ENCODE data around the gene DHX57.

DHX57 gene

GRCh38 chr2:38754049-38754448, 121.7 kb downstream of the DHX57 start:
- TF ChIP-seq ZBTB7A (IDR thresholded peaks at IDR 0.05; ENCODE audit: low read depth), result no peak
- TF ChIP-seq REST (IDR thresholded peaks at IDR 0.05; ENCODE audit: low read depth), result no peak
- no peak for TF ChIP-seq TCF12 (IDR thresholded peaks at IDR 0.05; ENCODE audit: low read depth)
- TF ChIP-seq, protein P1, sequence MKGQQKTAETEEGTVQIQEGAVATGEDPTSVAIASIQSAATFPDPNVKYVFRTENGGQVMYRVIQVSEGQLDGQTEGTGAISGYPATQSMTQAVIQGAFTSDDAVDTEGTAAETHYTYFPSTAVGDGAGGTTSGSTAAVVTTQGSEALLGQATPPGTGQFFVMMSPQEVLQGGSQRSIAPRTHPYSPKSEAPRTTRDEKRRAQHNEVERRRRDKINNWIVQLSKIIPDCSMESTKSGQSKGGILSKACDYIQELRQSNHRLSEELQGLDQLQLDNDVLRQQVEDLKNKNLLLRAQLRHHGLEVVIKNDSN (IDR thresholded peaks at IDR 0.05), result no peak
- no peak for TF ChIP-seq YY1 (IDR thresholded peaks at IDR 0.05; ENCODE audit: low read depth)
- TF ChIP-seq RAD21 (IDR thresholded peaks at IDR 0.05; ENCODE audit: low read depth), result no peak
- TF ChIP-seq EP300 (IDR thresholded peaks at IDR 0.05; ENCODE audit: borderline replicate concordance), result no peak
- TF ChIP-seq CREB1 (IDR thresholded peaks at IDR 0.05; ENCODE audit: low read depth), result no peak
- no peak for TF ChIP-seq TAF1 (IDR thresholded peaks at IDR 0.05; ENCODE audit: low read depth)
- no peak for TF ChIP-seq NFIC (IDR thresholded peaks at IDR 0.05)
- TF ChIP-seq EGR1 (IDR thresholded peaks at IDR 0.05), result no peak
- TF ChIP-seq FOXM1 (IDR thresholded peaks at IDR 0.05; ENCODE audit: borderline replicate concordance, low read depth), result no peak
- TF ChIP-seq, protein P2, sequence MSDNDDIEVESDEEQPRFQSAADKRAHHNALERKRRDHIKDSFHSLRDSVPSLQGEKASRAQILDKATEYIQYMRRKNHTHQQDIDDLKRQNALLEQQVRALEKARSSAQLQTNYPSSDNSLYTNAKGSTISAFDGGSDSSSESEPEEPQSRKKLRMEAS (IDR thresholded peaks at IDR 0.05), result no peak
- no peak for TF ChIP-seq TEAD4 (IDR thresholded peaks at IDR 0.05)
- no peak for TF ChIP-seq CEBPB (IDR thresholded peaks at IDR 0.05)

- no peak for TF ChIP-seq ZBTB7A (IDR thresholded peaks at IDR 0.05; ENCODE audit: low read depth)
- no peak for TF ChIP-seq FOXM1 (IDR thresholded peaks at IDR 0.05; ENCODE audit: borderline replicate concordance, low read depth)
- TF ChIP-seq EP300 (IDR thresholded peaks at IDR 0.05; ENCODE audit: borderline replicate concordance), result no peak
- TF ChIP-seq YY1 (IDR thresholded peaks at IDR 0.05; ENCODE audit: low read depth), result no peak
- peak; percentile 7; the same call in 1 of the 2 replicates for TF ChIP-seq TCF12 (IDR thresholded peaks at IDR 0.05; ENCODE audit: low read depth)
- TF ChIP-seq, protein P2 (IDR thresholded peaks at IDR 0.05), result no peak
- no peak for TF ChIP-seq CEBPB (IDR thresholded peaks at IDR 0.05)
These were observed 123.9 kb downstream of the DHX57 start for GRCh38 chr2:38751596-38752410.

DNA sequence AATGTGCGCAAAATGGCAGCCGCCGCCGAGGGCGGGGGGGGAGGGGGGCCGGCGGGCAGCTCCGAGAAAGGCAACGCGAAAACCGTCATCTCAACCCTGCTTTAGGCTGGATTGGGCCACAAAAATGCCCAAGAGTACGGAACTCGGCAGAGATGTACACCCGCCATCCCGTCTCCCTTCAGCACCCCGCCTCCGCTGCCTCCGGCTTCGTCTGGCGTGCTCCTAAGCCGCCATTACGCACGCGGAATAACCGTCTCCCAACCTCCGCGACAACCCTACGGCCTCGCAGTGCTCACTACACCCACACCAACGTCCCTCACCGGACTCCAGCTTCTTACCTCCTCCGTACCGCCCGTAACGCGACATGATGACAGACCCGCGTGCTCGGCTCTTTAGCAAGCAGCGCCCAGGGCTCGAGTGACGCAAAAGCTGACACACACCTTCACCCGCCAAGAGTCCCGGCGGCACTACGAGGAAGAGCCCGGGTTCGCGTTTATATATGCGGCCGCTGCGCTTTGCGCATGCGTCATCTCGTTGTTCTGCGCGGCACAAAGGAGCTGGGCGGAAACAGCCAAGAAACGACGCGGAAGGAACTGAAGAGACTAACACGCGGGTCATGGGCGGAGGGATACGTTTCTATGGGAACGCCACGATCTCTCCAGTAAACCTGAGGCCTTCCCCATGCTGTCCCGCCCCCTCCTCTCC, 124.7 kb downstream of the DHX57 start, which contains the start of gene SRSF7:
Gene SRSF7, minus strand, starts transcription at position 471 of the 705 bp plus-strand sequence. Its CDS starts 105 bp downstream, at position 366.
- peak; percentile 77 for TF ChIP-seq TCF12 (IDR thresholded peaks at IDR 0.05; ENCODE audit: low read depth)
- peak; percentile 90 for TF ChIP-seq YY1 (IDR thresholded peaks at IDR 0.05; ENCODE audit: low read depth)
- TF ChIP-seq, protein P1 (IDR thresholded peaks at IDR 0.05), result peak; percentile 30; the same call in 1 of the 2 replicates
- TF ChIP-seq CREB1 (IDR thresholded peaks at IDR 0.05; ENCODE audit: low read depth), result peak; percentile 57; the same call in 1 of the 2 replicates
- TF ChIP-seq, protein P2 (IDR thresholded peaks at IDR 0.05), result peak; percentile 98
- TF ChIP-seq EP300 (IDR thresholded peaks at IDR 0.05; ENCODE audit: borderline replicate concordance), result peak; percentile 48; the same call in 1 of the 2 replicates
- TF ChIP-seq ZBTB7A (IDR thresholded peaks at IDR 0.05; ENCODE audit: low read depth), result 0 out of 2 replicates have a peak, but pooled peaks have one; percentile 9
- TF ChIP-seq CEBPB (IDR thresholded peaks at IDR 0.05), result 0 out of 2 replicates have a peak, but pooled peaks have one; percentile 36
- TF ChIP-seq NFIC (IDR thresholded peaks at IDR 0.05), result peak; percentile 31; the same call in 1 of the 2 replicates
- TF ChIP-seq REST (IDR thresholded peaks at IDR 0.05; ENCODE audit: low read depth), result no peak
- no peak for TF ChIP-seq FOXM1 (IDR thresholded peaks at IDR 0.05; ENCODE audit: borderline replicate concordance, low read depth)
- TF ChIP-seq EGR1 (IDR thresholded peaks at IDR 0.05), result peak; percentile 30; the same call in 1 of the 2 replicates
- TF ChIP-seq RAD21 (IDR thresholded peaks at IDR 0.05; ENCODE audit: low read depth), result no peak; the same call in 1 of the 2 replicates
- no peak; the same call in 1 of the 2 replicates for TF ChIP-seq TEAD4 (IDR thresholded peaks at IDR 0.05)
- peak; percentile 98 for TF ChIP-seq TAF1 (IDR thresholded peaks at IDR 0.05; ENCODE audit: low read depth)
